HCT116 (cell line): ENCODE measurements around the gene FKBP10. TPM values are rescaled to one million over a fixed set of nuclear protein-coding genes. Genes with fewer than 3 reads are reported as not detected.

Experiments
- ATAC-seq: fragments of 200-7000 bp; cut with Tn5 transposase; 2 replicates; pipeline ENCODE4 v1.9.1; 2020; ENCODE audit warnings: mild to moderate bottlenecking, moderate library complexity
- Bru-seq: library from RNA; stranded (reverse); fragments of 400-500 nt; gene quantifications from one replicate; lab custom pipeline; 2021; lab: Mats Ljungman, UMichigan
- BruChase-seq, 2 experiments: library from RNA; stranded (reverse); fragments of 400-500 nt; gene quantifications; one replicate each; lab custom pipeline; 2021; lab: Mats Ljungman, UMichigan
- BruUV-seq: library from RNA; stranded (reverse); fragments of 400-500 nt; replicated peaks from 2 replicates; lab custom pipeline; 2021; lab: Mats Ljungman, UMichigan
- CTCF ChIA-PET: fragments of 300-600 bp; sonication (Branson Sonifier 250); formaldehyde crosslinking; loops from one replicate; lab custom pipeline; 2021; ENCODE audit warnings: antibody characterized with exemption; lab: Charles Lee
- POLR2A ChIA-PET: fragments of 300-600, 350-600 bp; sonication (Branson Sonifier 250); formaldehyde crosslinking; loops from one replicate; lab custom pipeline; 2021; ENCODE audit warnings: antibody characterized with exemption; lab: Charles Lee
- RAD21 ChIA-PET, 2 experiments: fragments of 300-600 bp; sonication (Branson Sonifier 250); formaldehyde crosslinking; loops; one replicate each; lab custom pipeline; 2023; ENCODE audit warnings: low total read pairs in 2 of 2; ENCODE audit not compliant: uncharacterized antibody in 2 of 2, unreplicated experiment in 2 of 2, low non-redundant PET in 1 of 2; lab: Charles Lee
- DNase-seq: peaks from one replicate; pipeline ENCODE4 v3.0.0-alpha.2; 2010; ENCODE audit warnings: low read depth, low spot score
- H2AFZ ChIP-seq: fragments of 200-600 bp; shearing (Covaris generic), sonication (generic); 2 replicates; pipeline ENCODE4 v1.6.1; 2017; ENCODE audit warnings: low read depth, mixed run types, mixed read lengths, antibody characterized with exemption, low read length; ENCODE audit not compliant: poor library complexity, severe bottlenecking
- H3K27ac ChIP-seq: 2 replicates; pipeline ENCODE4 v1.5.1; 2012; ENCODE audit warnings: low read depth, low read length
- H3K27me3 ChIP-seq: fragments of 200-600 bp; sonication (generic); 2 replicates; pipeline ENCODE4 v1.6.1; 2016; ENCODE audit warnings: mixed run types, low read length, mixed read lengths; ENCODE audit not compliant: insufficient read depth
- H3K36me3 ChIP-seq, 2 experiments: fragments of 200-500 bp in 1 of 2; fragments of 200-600 bp in 1 of 2; sonication (Bioruptor generic) in 1 of 2; sonication (generic) in 1 of 2; 2 replicates each; pipeline versions ENCODE4 v1.5.1 to v1.6.1; 2014 to 2016; ENCODE audit warnings: low read length in 2 of 2, inconsistent platforms in 1 of 2, mixed read lengths in 1 of 2, mixed run types in 1 of 2; ENCODE audit not compliant: insufficient read depth in 2 of 2, control insufficient read depth in 1 of 2
- H3K4me1 ChIP-seq, 2 experiments: fragments of 200-600 bp in 1 of 2; sonication (generic) in 1 of 2; 2 replicates each; pipeline versions ENCODE4 v1.5.1 to v1.6.1; 2012 to 2017; ENCODE audit warnings: low read length in 2 of 2, inconsistent platforms in 1 of 2, mild to moderate bottlenecking in 1 of 2, mixed read lengths in 1 of 2, mixed run types in 1 of 2, moderate library complexity in 1 of 2; ENCODE audit not compliant: insufficient read depth in 2 of 2, control insufficient read depth in 1 of 2
- H3K4me2 ChIP-seq: fragments of 200-600 bp; sonication (generic); 2 replicates; pipeline ENCODE4 v1.6.1; 2017; ENCODE audit warnings: mixed run types, low read length, mixed read lengths
- H3K4me3 ChIP-seq, 2 experiments: fragments of 200-600 bp in 1 of 2; sonication (generic) in 1 of 2; replicated peaks in 1 of 2; 2 replicates each; pipeline ENCODE4 v1.5.1; 2011 to 2016; ENCODE audit warnings: low read length in 2 of 2, control low read depth in 1 of 2, low read depth in 1 of 2, mild to moderate bottlenecking in 1 of 2, mixed read lengths in 1 of 2, mixed run types in 1 of 2
- H3K79me2 ChIP-seq: fragments of 200-600 bp; sonication (generic); 2 replicates; pipeline ENCODE4 v1.6.1; 2017; ENCODE audit warnings: mild to moderate bottlenecking, mixed run types, low read length, moderate library complexity, mixed read lengths; ENCODE audit not compliant: insufficient read depth
- H3K9ac ChIP-seq: fragments of 200-600 bp; sonication (generic); 2 replicates; pipeline ENCODE4 v1.6.1; 2016; ENCODE audit warnings: low read length, mixed read lengths
- H3K9me2 ChIP-seq: fragments of 200-600 bp; sonication (generic), shearing (Covaris generic); 2 replicates; pipeline ENCODE4 v1.6.1; 2017; ENCODE audit warnings: mixed run types, mild to moderate bottlenecking, moderate library complexity; ENCODE audit not compliant: insufficient read depth
- H3K9me3 ChIP-seq, 2 experiments: fragments of 200-500 bp in 1 of 2; fragments of 200-600 bp in 1 of 2; sonication (Bioruptor generic) in 1 of 2; sonication (generic) in 1 of 2; 2 replicates each; pipeline ENCODE4 v1.6.1; 2014 to 2017; ENCODE audit warnings: low read length in 2 of 2, mixed read lengths in 2 of 2, inconsistent platforms in 1 of 2, low read depth in 1 of 2, mild to moderate bottlenecking in 1 of 2, mixed run types in 1 of 2, moderate library complexity in 1 of 2; ENCODE audit not compliant: control insufficient read depth in 1 of 2, insufficient read depth in 1 of 2
- H4K20me1 ChIP-seq: fragments of 200-600 bp; sonication (generic), shearing (Covaris generic); 2 replicates; pipeline ENCODE4 v1.6.1; 2017; ENCODE audit warnings: mixed run types, mild to moderate bottlenecking, moderate library complexity; ENCODE audit not compliant: insufficient read depth
- CEBPB ChIP-seq: IDR thresholded peaks from 2 replicates; pipeline ENCODE4 v1.6.1; 2012; ENCODE audit warnings: low read depth
- CTCF ChIP-seq, 3 experiments: fragments of 200-600 bp in 1 of 3; sonication (generic) in 1 of 3; IDR thresholded peaks in 2 of 3; conservative IDR thresholded peaks in 1 of 3; 2 replicates each; pipeline ENCODE4 v1.5.1; 2012 to 2017; ENCODE audit warnings: low read depth in 2 of 3, low read length in 2 of 3, antibody characterized with exemption in 1 of 3, borderline replicate concordance in 1 of 3, control low read depth in 1 of 3, mild to moderate bottlenecking in 1 of 3, mixed read lengths in 1 of 3, mixed run types in 1 of 3, moderate library complexity in 1 of 3; ENCODE audit not compliant: insufficient read depth in 1 of 3
- EGR1 ChIP-seq: IDR thresholded peaks from 2 replicates; pipeline ENCODE4 v1.6.1; 2012; ENCODE audit warnings: low read depth
- EZH2 ChIP-seq: fragments of 200-600 bp; sonication (generic); IDR thresholded peaks from 2 replicates; pipeline ENCODE4 v1.6.1; 2017; ENCODE audit warnings: antibody characterized with exemption, mixed run types
- EZH2phosphoT487 ChIP-seq: fragments of 200-600 bp; IDR thresholded peaks from 2 replicates; pipeline ENCODE4 v1.6.1; 2018; ENCODE audit warnings: antibody characterized with exemption, borderline replicate concordance
- FOSL1 ChIP-seq: IDR thresholded peaks from 2 replicates; pipeline ENCODE4 v1.6.1; 2012; ENCODE audit warnings: low read depth
- MAX ChIP-seq: IDR thresholded peaks from 2 replicates; pipeline ENCODE4 v1.6.1; 2012
- POLR2A ChIP-seq: IDR thresholded peaks from 2 replicates; pipeline ENCODE4 v1.7.0; 2011; ENCODE audit warnings: borderline replicate concordance; ENCODE audit not compliant: insufficient read depth, insufficient read length; ENCODE audit errors: extremely low read depth
- POLR2AphosphoS5 ChIP-seq: IDR thresholded peaks from 2 replicates; pipeline ENCODE4 v1.6.1; 2011; ENCODE audit warnings: mild to moderate bottlenecking, low read depth, low read length, moderate library complexity
- RAD21 ChIP-seq: IDR thresholded peaks from 2 replicates; pipeline ENCODE4 v1.6.1; 2012; ENCODE audit warnings: low read depth, mild to moderate bottlenecking
- SP1 ChIP-seq: IDR thresholded peaks from 2 replicates; pipeline ENCODE4 v1.6.1; 2012; ENCODE audit warnings: low read depth
- TCF7L2 ChIP-seq: IDR thresholded peaks from 2 replicates; pipeline ENCODE4 v1.7.0; 2011; ENCODE audit warnings: borderline replicate concordance, inconsistent platforms; ENCODE audit not compliant: insufficient read depth, insufficient read length; ENCODE audit errors: extremely low read depth
- YY1 ChIP-seq: IDR thresholded peaks from 2 replicates; pipeline ENCODE4 v1.6.1; 2011; ENCODE audit warnings: low read length, low read depth, moderate library complexity, mild to moderate bottlenecking; ENCODE audit not compliant: insufficient replicate concordance; ENCODE audit errors: extremely low read depth
- ZFX ChIP-seq: fragments of 450-650 bp; IDR thresholded peaks from 2 replicates; pipeline ENCODE4 v1.6.1; 2017
- intact Hi-C: fragments of 100-400 bp; cut with micrococcal nuclease; formaldehyde crosslinking; loops from 2 replicates; pipeline ENCODE4 v1.10.0; 2022
- long read RNA-seq: library from polyadenylated mRNA; unstranded; transcript quantifications from one replicate; pipeline ENCODE4 v2.0.0, GENCODE V29; 2021; ENCODE audit not compliant: unreplicated experiment
- polyA plus RNA-seq: library from polyadenylated mRNA; unstranded; fragments of >200 nt; gene quantifications from 2 replicates; pipeline ENCODE4 v1.2.1, GENCODE V29; 2012; ENCODE audit warnings: missing spikeins
- total RNA-seq: library from RNA; stranded (reverse); gene quantifications from one replicate; pipeline ENCODE4 v1.2.1, GENCODE V29; 2021; ENCODE audit not compliant: unreplicated experiment

FKBP10 gene
- total RNA-seq (78.5 TPM), Bru-seq, nascent RNA (percentile 66 among the genes with signal in this experiment), BruChase-seq, experiment 1, labeled RNA remaining after a 6-hour chase (percentile 88 among the genes with signal in this experiment), BruChase-seq, experiment 2, labeled RNA remaining after a 2-hour chase (percentile 80 among the genes with signal in this experiment)
- 70.0 and 93.6 TPM in 2 replicates for polyA plus RNA-seq
- long read RNA-seq, partial matches to known transcripts, result 9 of 21 reads
- long read RNA-seq, other reads (novel, unspliced or antisense), result 7 of 21 reads

GRCh38 chr17:41812381-41813151, at the start of gene FKBP10:
Gene FKBP10 (plus strand): TSS chr17:41813004. CDS start chr17:41813035, 31 bp downstream.
- ATAC-seq, result peak; percentile 48
- DNase-seq, result peak; percentile 54
- ChIA-PET POLR2A (interaction anchor here (0.5 to 2.7 kb wide), 4 partner anchors 13 to 124 kb away, joined by 3 to 11 read pairs (median 4); partner anchors contain the start of genes EIF1 and JUP), CTCF (interaction anchor here (1.2 to 3.5 kb wide), 3 partner anchors 11 to 75 kb away, joined by 5 to 25 read pairs (median 9); partner anchors contain the start of gene JUP), RAD21 (no interaction called here)
- BruUV-seq, result no TSS peak
- H3K4me1 ChIP-seq, result peaks cover 10 to 41% of the 10 kb centered on the region in 2 experiments; a peak in 3 of 4 replicates
- no peaks in the 10 kb centered on the region for H3K27me3 ChIP-seq
- H3K9me2 ChIP-seq, result no peaks in the 10 kb centered on the region
- intact Hi-C loops, result no loop called here
- H2AFZ ChIP-seq, result peak within 1 kb of the TSS; percentile 86
- H3K36me3 ChIP-seq, result no peaks in the 10 kb centered on the region
- H3K9me3 ChIP-seq, result no peaks in the 10 kb centered on the region
- peaks cover 30% of the 10 kb centered on the region; the same call in 1 of the 2 replicates for H3K79me2 ChIP-seq
- peak; percentile 76 for TF ChIP-seq FOSL1
- peak; percentile 52 for TF ChIP-seq SP1
- TF ChIP-seq POLR2AphosphoS5, result peak; percentile 13
- TF ChIP-seq ZFX, result peak; percentile 47; the same call in 1 of the 2 replicates
- peak; percentile 81 for TF ChIP-seq TCF7L2
- peak; percentile 91 for TF ChIP-seq MAX
- TF ChIP-seq EZH2phosphoT487, result no peak
- TF ChIP-seq CTCF (IDR thresholded peaks at IDR 0.05 in 2 of 3, conservative IDR thresholded peaks at IDR 0.05 in 1 of 3; ENCODE audit: borderline replicate concordance in 1 of 3, insufficient read depth in 1 of 3, low read depth in 2 of 3, low read length in 2 of 3), result no peak
- no peak for TF ChIP-seq YY1
- TF ChIP-seq EZH2, result no peak
- TF ChIP-seq POLR2A, result peak; percentile 23
- TF ChIP-seq CEBPB, result no peak
- TF ChIP-seq RAD21, result no peak
- TF ChIP-seq EGR1, result no peak
- peak within 1 kb of the TSS; percentile 99 for H3K4me2 ChIP-seq
- H4K20me1 ChIP-seq, result no peaks in the 10 kb centered on the region
- peak within 1 kb of the TSS; percentile 97 for H3K27ac ChIP-seq
- H3K4me3 ChIP-seq, result peak within 1 kb of the TSS; percentile 66 to 72
- H3K9ac ChIP-seq, result peak within 1 kb of the TSS; percentile 71
